Jurkat, Clone E6-1 (cell line): ENCODE measurements around the gene STUM.
"Not testable (repeated sequence)": the region's sequence is repeated elsewhere in the genome, so short reads cannot be mapped to it uniquely, and the experiment has no call there.

Experiments used
- DNase-seq: peaks from one replicate; pipeline ENCODE4 v3.0.0-alpha.2; 2011; ENCODE audit warnings: low read depth, low spot score
- H3K4me3 ChIP-seq: 2 replicates; pipeline ENCODE4 v1.5.1; 2011; ENCODE audit warnings: mild to moderate bottlenecking, low read length, control low read depth, moderate library complexity

The STUM gene

DNA sequence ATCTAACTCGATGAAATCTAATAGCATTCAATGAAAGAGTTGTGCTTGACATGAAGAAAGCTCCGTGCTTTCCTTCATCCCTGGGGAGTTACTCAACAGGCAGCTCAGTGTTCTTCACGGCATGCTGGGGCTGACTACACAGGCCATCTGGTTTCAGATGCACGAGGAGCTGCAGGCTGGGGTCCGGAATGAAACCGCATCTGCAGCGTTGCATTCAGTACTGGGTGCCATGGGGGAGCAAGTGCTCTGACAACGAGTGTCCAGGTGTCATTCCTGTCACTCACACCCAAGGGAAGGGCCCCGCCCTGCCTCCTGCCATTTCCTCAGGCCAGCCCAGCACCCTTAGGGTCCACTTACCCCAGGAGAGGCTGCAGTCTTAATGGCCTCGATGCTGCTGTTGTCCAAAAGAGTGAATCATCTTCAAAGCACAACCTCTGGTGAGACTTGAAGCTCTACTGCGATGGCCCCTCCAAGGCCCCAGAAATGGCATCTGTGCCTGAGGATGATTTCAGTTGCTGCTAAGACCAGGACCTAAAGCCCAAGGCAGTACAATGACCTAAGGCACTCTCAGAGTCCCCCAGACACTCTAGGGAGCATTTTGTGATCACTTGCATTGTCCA lies 61.4 kb downstream of the STUM start:
- no peak overlapping the region for H3K4me3 ChIP-seq
- no peak for DNase-seq

DNA sequence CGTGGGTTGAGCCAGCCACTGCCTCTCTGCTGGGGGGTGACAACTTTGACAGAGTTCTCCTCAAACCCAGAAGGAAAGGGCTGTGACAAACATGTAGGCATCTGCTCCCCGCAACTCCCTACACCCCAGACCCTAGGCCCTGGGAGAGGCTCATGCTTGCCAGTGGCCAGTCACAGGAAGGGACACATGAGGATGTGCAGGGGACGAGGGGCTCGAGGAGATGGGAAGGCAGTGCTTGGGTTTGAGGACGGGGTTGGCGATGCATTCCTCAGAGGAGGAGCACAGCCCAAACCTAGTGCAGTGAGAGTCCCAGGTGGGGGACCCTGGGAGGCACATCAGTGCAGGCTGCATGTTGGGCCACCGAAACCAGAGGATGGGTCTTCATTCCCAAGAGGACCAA lies 62.1 kb downstream of the STUM start:
- no peak for DNase-seq
- no peak overlapping the region for H3K4me3 ChIP-seq

- no peak for DNase-seq
- H3K4me3 ChIP-seq = no peak overlapping the region
Observed at GRCh38 chr1:226611301-226611700, 62.7 kb downstream of the STUM start.

GRCh38 chr1:226611980-226612379 lies 63.4 kb downstream of the STUM start:
- not testable (repeated sequence) for H3K4me3 ChIP-seq, DNase-seq

- no peak for DNase-seq
- H3K4me3 ChIP-seq = no peak overlapping the region
Observed at GRCh38 chr1:226615876-226616275, 67.3 kb downstream of the STUM start.

DNA sequence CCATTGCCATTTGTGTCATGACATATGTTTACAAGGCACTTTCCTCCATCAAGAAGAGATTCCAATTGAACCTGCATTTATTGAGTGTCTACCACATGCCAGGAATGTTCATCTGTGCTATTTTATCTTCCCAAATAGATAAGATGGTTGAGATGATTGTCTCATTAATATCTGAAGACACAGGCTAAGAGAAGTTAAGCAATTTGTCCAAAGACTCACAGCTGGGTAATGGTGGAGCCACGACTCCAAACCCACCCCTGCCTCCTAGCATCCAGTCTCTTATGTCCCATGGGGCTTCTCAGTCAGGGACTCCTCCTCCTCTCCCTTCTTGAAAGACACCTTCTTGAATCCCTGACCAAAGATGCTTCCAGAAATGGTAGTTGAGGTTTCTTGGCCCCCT lies 68.1 kb downstream of the STUM start:
- no peak overlapping the region for H3K4me3 ChIP-seq
- no peak for DNase-seq

- no peak overlapping the region for H3K4me3 ChIP-seq
- DNase-seq = no peak
Observed at GRCh38 chr1:226617109-226617508, 68.5 kb downstream of the STUM start.

GRCh38 chr1:226617719-226618118 lies 69.2 kb downstream of the STUM start:
- H3K4me3 ChIP-seq, DNase-seq: not testable (repeated sequence)

GRCh38 chr1:226618380-226618779 lies 69.8 kb downstream of the STUM start:
- DNase-seq = no peak
- no peak overlapping the region for H3K4me3 ChIP-seq

DNA sequence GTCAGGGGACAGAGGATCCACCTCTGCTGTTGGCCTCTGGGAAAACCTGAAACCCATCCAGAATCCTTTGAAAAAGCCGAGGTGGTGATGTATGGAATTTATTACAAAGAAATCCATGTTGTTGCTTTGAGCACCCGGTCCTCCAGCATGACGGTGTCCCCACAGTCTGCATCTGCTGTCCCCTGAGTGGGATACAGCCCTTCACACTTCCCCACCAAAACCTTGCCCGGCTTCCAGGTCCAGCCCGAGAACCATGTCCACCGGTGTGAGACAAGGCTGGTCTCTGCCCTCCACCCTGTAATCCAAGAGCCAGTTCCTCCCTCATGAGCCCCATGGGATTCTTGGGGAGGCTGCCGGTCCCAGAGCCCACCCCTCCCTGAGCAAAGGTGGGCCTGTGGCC lies 70.5 kb downstream of the STUM start:
- DNase-seq = no peak
- no peak overlapping the region for H3K4me3 ChIP-seq

- no peak for DNase-seq
- no peak overlapping the region for H3K4me3 ChIP-seq
Observed at GRCh38 chr1:226622012-226622411, 73.4 kb downstream of the STUM start.

DNA sequence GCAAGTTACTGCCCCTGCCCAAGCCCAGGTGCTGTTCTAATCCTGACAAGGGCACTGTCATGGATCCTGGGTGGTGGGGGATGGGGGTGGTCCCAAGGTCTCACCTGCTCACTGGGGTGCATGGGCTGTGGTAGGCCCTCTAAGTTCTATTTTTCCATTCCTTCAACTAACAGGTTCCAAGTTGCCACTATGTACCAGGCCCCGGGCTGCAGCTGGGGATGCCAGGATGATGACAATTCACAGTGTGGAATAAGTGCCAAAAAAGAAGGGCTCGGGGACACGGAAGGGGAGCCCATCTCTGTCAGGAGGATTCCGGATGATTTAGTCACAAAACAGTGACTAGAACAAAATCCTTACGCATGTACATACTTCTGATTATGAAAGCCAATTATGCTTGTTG lies 76.0 kb downstream of the STUM start:
- no peak overlapping the region for H3K4me3 ChIP-seq
- DNase-seq = no peak

GRCh38 chr1:226625326-226625725 lies 76.8 kb downstream of the STUM start:
- H3K4me3 ChIP-seq = no peak overlapping the region
- DNase-seq = no peak

- no peak for DNase-seq
- H3K4me3 ChIP-seq = peak overlapping the region; percentile 32; the same call in 1 of the 2 replicates
Observed at GRCh38 chr1:226625832-226626576, 77.4 kb downstream of the STUM start.

DNA sequence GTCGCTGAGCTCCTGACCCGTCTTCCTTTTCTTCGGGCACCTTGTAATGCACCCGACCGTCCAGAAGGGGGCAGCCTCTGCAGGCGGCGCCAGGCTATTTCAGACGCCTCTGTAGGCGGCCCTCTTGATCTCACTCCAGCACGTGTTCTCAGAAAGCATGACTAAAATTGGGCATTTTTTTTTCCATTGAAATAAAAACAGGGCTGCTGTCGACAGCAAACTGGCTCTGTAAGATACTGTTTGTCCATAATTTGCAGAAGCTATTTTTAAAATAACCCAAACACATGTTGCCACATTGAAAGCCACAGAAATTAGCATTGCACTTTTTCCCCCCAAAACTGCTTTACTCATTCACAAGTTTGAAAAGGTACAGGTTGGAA lies 78.0 kb downstream of the STUM start:
- DNase-seq = peak; percentile 63
- peak overlapping the region; percentile 32; the same call in 1 of the 2 replicates for H3K4me3 ChIP-seq

- no peak for DNase-seq
- no peak overlapping the region for H3K4me3 ChIP-seq
Observed at GRCh38 chr1:226627050-226627755, 78.6 kb downstream of the STUM start.

- no peak overlapping the region for H3K4me3 ChIP-seq
- DNase-seq = no peak
Observed at GRCh38 chr1:226627924-226628611, 79.5 kb downstream of the STUM start.

DNA sequence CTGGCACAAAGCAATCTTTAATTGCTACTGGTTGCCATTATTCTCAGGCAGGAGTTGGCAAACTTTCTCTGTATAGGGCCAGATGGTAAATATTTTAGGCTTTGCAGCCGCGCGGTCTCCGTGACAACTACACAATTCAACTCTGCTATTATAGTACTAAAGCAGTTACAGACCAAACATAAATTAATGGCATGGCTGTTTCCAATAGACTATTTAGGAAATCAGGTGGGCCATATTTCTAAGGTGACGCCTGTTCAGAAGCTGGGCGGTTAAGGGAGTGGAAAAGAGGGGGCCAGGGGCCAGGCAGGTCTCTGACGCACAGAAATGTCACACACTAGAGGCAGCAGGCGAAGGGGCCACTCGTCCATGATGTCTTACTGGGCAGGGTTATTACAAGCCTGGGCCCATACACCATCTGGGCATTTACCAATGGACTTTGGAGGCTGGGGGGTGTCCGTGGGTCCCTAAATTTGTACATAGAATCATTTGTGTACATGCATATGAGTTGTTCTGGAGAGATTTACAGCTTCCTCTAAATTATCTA lies 80.1 kb downstream of the STUM start:
- H3K4me3 ChIP-seq = no peak overlapping the region
- no peak for DNase-seq

- H3K4me3 ChIP-seq = no peak overlapping the region
- DNase-seq = no peak
Observed at GRCh38 chr1:226629210-226629895, 80.8 kb downstream of the STUM start.
